OCI-LY1 (cell line): ENCODE results near the gene MITD1.

Source experiments
- H2AFZ ChIP-seq: fragments of 200-600 bp; sonication (generic), shearing (Covaris generic); 2 replicates; pipeline ENCODE4 v1.6.0; 2014; ENCODE audit warnings: antibody characterized with exemption, mild to moderate bottlenecking, low read length
- H3F3A ChIP-seq: fragments of 200-600 bp; sonication (generic), shearing (Covaris generic); 2 replicates; pipeline ENCODE4 v1.6.0; 2014; ENCODE audit warnings: mild to moderate bottlenecking, antibody characterized with exemption, low read length, moderate library complexity; ENCODE audit not compliant: insufficient read depth
- H3K27ac ChIP-seq: fragments of 200-600 bp; sonication (generic); 2 replicates; pipeline ENCODE4 v1.5.1; 2014; ENCODE audit warnings: low read length, mixed run types, mild to moderate bottlenecking, low read depth; ENCODE audit not compliant: poor library complexity, severe bottlenecking
- H3K27me3 ChIP-seq: fragments of 200-600 bp; sonication (generic); 2 replicates; pipeline ENCODE4 v1.6.0; 2014; ENCODE audit warnings: antibody characterized with exemption, mild to moderate bottlenecking, low read length, moderate library complexity; ENCODE audit not compliant: insufficient read depth
- H3K36me3 ChIP-seq: fragments of 200-600 bp; sonication (generic); 2 replicates; pipeline ENCODE4 v1.6.1; 2014; ENCODE audit warnings: mild to moderate bottlenecking, antibody characterized with exemption, low read length, moderate library complexity, mixed read lengths; ENCODE audit not compliant: insufficient read depth
- H3K4me1 ChIP-seq: fragments of 200-600 bp; sonication (generic); 2 replicates; pipeline ENCODE4 v1.5.1; 2014; ENCODE audit warnings: mild to moderate bottlenecking, low read length, moderate library complexity; ENCODE audit not compliant: insufficient read depth, severe bottlenecking
- H3K4me2 ChIP-seq: fragments of 200-600 bp; sonication (generic), shearing (Covaris generic); 2 replicates; pipeline ENCODE4 v1.6.1; 2014; ENCODE audit warnings: low read length
- H3K4me3 ChIP-seq: fragments of 200-600 bp; sonication (generic); 2 replicates; pipeline ENCODE4 v1.5.1; 2014; ENCODE audit warnings: low read length, low read depth, mild to moderate bottlenecking, mixed read lengths; ENCODE audit not compliant: poor library complexity, severe bottlenecking
- H3K79me2 ChIP-seq: fragments of 200-600 bp; shearing (Covaris generic); 2 replicates; pipeline ENCODE4 v1.6.1; 2016; ENCODE audit warnings: mixed run types, low read length, mixed read lengths; ENCODE audit not compliant: insufficient read depth
- H3K9ac ChIP-seq: fragments of 200-600 bp; sonication (generic), shearing (Covaris generic); 2 replicates; pipeline ENCODE4 v1.6.1; 2014; ENCODE audit warnings: mild to moderate bottlenecking, low read length, mixed read lengths
- H3K9me2 ChIP-seq: fragments of 200-600 bp; sonication (generic), shearing (Covaris generic); 2 replicates; pipeline ENCODE4 v1.6.1; 2014; ENCODE audit warnings: low read depth, mild to moderate bottlenecking, low read length, mixed read lengths
- H3K9me3 ChIP-seq: fragments of 200-600 bp; shearing (Covaris generic); 2 replicates; pipeline ENCODE4 v1.6.1; 2014; ENCODE audit warnings: low read length, mixed read lengths
- H4K20me1 ChIP-seq: fragments of 200-600 bp; sonication (generic), shearing (Covaris generic); 2 replicates; pipeline ENCODE4 v1.6.0; 2016; ENCODE audit warnings: mild to moderate bottlenecking, low read length; ENCODE audit not compliant: insufficient read depth
- EZH2 ChIP-seq: fragments of 200-600 bp; sonication (generic), shearing (Covaris generic); IDR thresholded peaks from 2 replicates; pipeline ENCODE4 v1.8.0; 2017; ENCODE audit warnings: borderline replicate concordance, mixed run types, mild to moderate bottlenecking, antibody characterized with exemption, low read length, moderate library complexity, mixed read lengths
- TF ChIP-seq, protein P1 (sequence below): fragments of 200-600 bp; sonication (generic), shearing (Covaris generic); IDR thresholded peaks from 2 replicates; pipeline ENCODE4 v1.5.1; 2017; ENCODE audit warnings: mild to moderate bottlenecking, antibody characterized with exemption, low read length, moderate library complexity, mixed read lengths

MITD1 gene

DNA sequence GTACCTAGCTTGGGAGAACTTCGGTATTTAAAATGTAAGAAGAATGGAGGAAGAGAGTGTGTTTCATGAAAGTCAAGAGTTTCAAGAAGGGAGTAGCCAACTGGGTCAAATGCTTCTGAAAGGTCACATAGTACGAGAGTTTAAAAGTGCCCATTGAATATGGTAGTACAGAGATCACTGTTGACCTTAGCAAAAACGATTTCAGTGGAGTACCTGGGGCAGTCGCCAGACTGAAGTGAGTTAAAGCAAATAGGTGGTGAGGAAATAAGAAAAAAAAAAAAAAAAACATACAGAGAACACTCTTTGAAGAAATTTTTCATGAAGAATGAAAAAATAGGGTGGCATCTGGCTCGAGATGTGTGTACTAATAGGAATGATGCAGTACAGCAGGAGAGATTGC is 14.6 kb downstream of the MITD1 start:
- TF ChIP-seq, protein P1, sequence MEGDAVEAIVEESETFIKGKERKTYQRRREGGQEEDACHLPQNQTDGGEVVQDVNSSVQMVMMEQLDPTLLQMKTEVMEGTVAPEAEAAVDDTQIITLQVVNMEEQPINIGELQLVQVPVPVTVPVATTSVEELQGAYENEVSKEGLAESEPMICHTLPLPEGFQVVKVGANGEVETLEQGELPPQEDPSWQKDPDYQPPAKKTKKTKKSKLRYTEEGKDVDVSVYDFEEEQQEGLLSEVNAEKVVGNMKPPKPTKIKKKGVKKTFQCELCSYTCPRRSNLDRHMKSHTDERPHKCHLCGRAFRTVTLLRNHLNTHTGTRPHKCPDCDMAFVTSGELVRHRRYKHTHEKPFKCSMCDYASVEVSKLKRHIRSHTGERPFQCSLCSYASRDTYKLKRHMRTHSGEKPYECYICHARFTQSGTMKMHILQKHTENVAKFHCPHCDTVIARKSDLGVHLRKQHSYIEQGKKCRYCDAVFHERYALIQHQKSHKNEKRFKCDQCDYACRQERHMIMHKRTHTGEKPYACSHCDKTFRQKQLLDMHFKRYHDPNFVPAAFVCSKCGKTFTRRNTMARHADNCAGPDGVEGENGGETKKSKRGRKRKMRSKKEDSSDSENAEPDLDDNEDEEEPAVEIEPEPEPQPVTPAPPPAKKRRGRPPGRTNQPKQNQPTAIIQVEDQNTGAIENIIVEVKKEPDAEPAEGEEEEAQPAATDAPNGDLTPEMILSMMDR, result no peak
- no peak for TF ChIP-seq EZH2
- no peaks in the 10 kb centered on the region for H3K79me2 ChIP-seq
- peaks cover 57% of the 10 kb centered on the region for H3K36me3 ChIP-seq

DNA sequence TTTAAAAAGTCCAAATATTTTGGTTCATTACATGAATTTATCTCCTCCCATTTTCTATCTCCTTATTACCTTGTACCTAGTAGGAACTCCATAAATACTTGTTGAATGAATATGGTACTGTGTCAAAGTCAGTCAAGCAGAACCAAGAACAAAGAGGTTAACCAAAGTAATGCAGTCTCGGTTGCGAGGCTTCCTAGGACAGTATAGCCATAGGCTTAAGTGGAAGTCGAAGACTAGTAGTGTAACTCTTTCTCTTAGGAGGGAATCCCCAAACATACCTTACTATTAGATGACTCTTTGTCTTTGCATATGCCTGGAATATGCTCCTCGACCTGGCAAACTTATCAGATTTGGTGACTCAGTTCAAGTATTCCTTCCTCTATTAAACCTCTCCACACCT is 21.3 kb downstream of the MITD1 start:
- H3K4me2 ChIP-seq, result no peak overlapping the region
- H3K9ac ChIP-seq, result no peak overlapping the region
- H3K9me2 ChIP-seq, result no peaks in the 10 kb centered on the region
- H3K36me3 ChIP-seq, result peaks cover 33% of the 10 kb centered on the region; the same call in 1 of the 2 replicates
- H3K27ac ChIP-seq, result no peak overlapping the region
- H3F3A ChIP-seq, result no peaks in the 10 kb centered on the region
- H3K4me1 ChIP-seq, result peaks cover 12% of the 10 kb centered on the region
- H3K79me2 ChIP-seq, result peaks cover 6% of the 10 kb centered on the region; the same call in 1 of the 2 replicates
- no peaks in the 10 kb centered on the region for H3K9me3 ChIP-seq
- H3K4me3 ChIP-seq, result no peak overlapping the region
- H2AFZ ChIP-seq, result no peak overlapping the region
- H3K27me3 ChIP-seq, result no peaks in the 10 kb centered on the region
- no peaks in the 10 kb centered on the region for H4K20me1 ChIP-seq
- TF ChIP-seq, protein P1, result no peak
- no peak for TF ChIP-seq EZH2

More for the DNA sequence above, 14.6 kb downstream of the MITD1 start:
- no peak overlapping the region for H2AFZ ChIP-seq
- no peaks in the 10 kb centered on the region for H3K4me1 ChIP-seq
- no peaks in the 10 kb centered on the region for H4K20me1 ChIP-seq
- H3K27me3 ChIP-seq, result no peaks in the 10 kb centered on the region
- H3K4me3 ChIP-seq, result no peak overlapping the region
- no peak overlapping the region for H3K27ac ChIP-seq
- H3K4me2 ChIP-seq, result no peak overlapping the region
- no peaks in the 10 kb centered on the region for H3K9me2 ChIP-seq
- H3F3A ChIP-seq, result no peaks in the 10 kb centered on the region
- H3K9me3 ChIP-seq, result no peaks in the 10 kb centered on the region
- H3K9ac ChIP-seq, result no peak overlapping the region

DNA sequence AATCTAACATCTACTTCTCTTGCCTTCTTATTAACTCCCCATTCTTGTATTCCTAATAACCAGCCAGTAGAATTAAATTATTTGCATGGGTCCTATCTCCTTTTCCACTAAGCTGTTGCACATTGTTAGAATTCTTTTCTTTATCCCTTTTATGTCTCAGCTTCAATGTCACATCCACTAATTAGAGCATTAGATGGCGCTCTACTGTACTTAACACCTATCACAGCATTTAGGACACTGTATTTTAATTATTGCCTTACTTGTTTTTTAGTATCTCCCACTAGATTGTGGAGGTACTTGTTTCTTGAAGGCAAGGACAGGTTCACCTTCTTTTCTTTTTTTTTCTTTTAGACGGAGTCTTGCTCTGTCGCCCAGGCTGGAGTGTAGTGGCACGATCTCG is 22.3 kb downstream of the MITD1 start:
- H3K27ac ChIP-seq, result no peak overlapping the region
- TF ChIP-seq, protein P1, result peak; percentile 37
- TF ChIP-seq EZH2, result no peak
- H2AFZ ChIP-seq, result no peak overlapping the region
- no peaks in the 10 kb centered on the region for H3F3A ChIP-seq
- peaks cover 31% of the 10 kb centered on the region; the same call in 1 of the 2 replicates for H3K36me3 ChIP-seq
- H3K9ac ChIP-seq, result no peak overlapping the region
- H3K4me3 ChIP-seq, result no peak overlapping the region
- no peaks in the 10 kb centered on the region for H4K20me1 ChIP-seq
- no peaks in the 10 kb centered on the region for H3K27me3 ChIP-seq
- no peak overlapping the region for H3K4me2 ChIP-seq
- H3K9me2 ChIP-seq, result no peaks in the 10 kb centered on the region
- H3K4me1 ChIP-seq, result peaks cover 19% of the 10 kb centered on the region
- no peaks in the 10 kb centered on the region for H3K9me3 ChIP-seq
- peaks cover 6% of the 10 kb centered on the region; the same call in 1 of the 2 replicates for H3K79me2 ChIP-seq
